Measurements from ENCODE around the gene ZSWIM1.

The ZSWIM1 gene

GRCh38 chr20:45861221-45862075, 19.6 kb upstream of the ZSWIM1 start:
- intact Hi-C loops (cut with DNase I; ENCODE audit: low total_unique reads) = no loop called here
- TF ChIP-seq CTCF (IDR thresholded peaks at IDR 0.05) = no peak
- Histone ChIP-seq H3K27ac (no peak overlapping the region), H3K4me1 (peaks cover 0 to 17% (median 11%) of the 10 kb centered on the region in 4 donors), H3K36me3 (no peaks in the 10 kb centered on the region), H3K27me3 (no peaks in the 10 kb centered on the region), H3K4me3 (no peak overlapping the region), H3K9me3 (no peaks in the 10 kb centered on the region)
- no peak for DNase-seq

- intact Hi-C loops (cut with DNase I; ENCODE audit: low total_unique reads) = no loop called here
- no peak for TF ChIP-seq CTCF (IDR thresholded peaks at IDR 0.05)
- Histone ChIP-seq H3K27me3 (no peaks in the 10 kb centered on the region), H3K9me3 (no peaks in the 10 kb centered on the region), H3K4me1 (peaks cover 0 to 2% (median under 1%) of the 10 kb centered on the region in 4 donors), H3K27ac (no peak overlapping the region), H3K4me3 (no peak overlapping the region), H3K36me3 (no peaks in the 10 kb centered on the region)
- no peak for DNase-seq
Observed at GRCh38 chr20:45863543-45864470, 17.2 kb upstream of the ZSWIM1 start.

GRCh38 chr20:45866454-45866853, 14.6 kb upstream of the ZSWIM1 start:
- no peaks in the 10 kb centered on the region for H3K36me3 ChIP-seq
- no peaks in the 10 kb centered on the region for H3K4me1 ChIP-seq
- no peak for DNase-seq
- no peak overlapping the region for H3K4me3 ChIP-seq
- intact Hi-C loops (cut with DNase I; ENCODE audit: low total_unique reads) = no loop called here
- no peaks in the 10 kb centered on the region for H3K9me3 ChIP-seq
- H3K27me3 ChIP-seq = no peaks in the 10 kb centered on the region
- no peak for TF ChIP-seq CTCF (IDR thresholded peaks at IDR 0.05)
- H3K27ac ChIP-seq = no peak overlapping the region

- DNase-seq = no peak
- Histone ChIP-seq H3K27me3 (no peaks in the 10 kb centered on the region), H3K4me3 (no peak overlapping the region), H3K27ac (no peak overlapping the region), H3K9me3 (no peaks in the 10 kb centered on the region), H3K36me3 (no peaks in the 10 kb centered on the region), H3K4me1 (no peaks in the 10 kb centered on the region)
- no peak for TF ChIP-seq CTCF (IDR thresholded peaks at IDR 0.05)
- intact Hi-C loops (cut with DNase I; ENCODE audit: low total_unique reads) = no loop called here
Observed at GRCh38 chr20:45867136-45867818, 13.8 kb upstream of the ZSWIM1 start.

GRCh38 chr20:45867819-45868176, 13.2 kb upstream of the ZSWIM1 start:
- no peak for DNase-seq

More at GRCh38 chr20:45867819-45868176, 13.2 kb upstream of the ZSWIM1 start:
- Histone ChIP-seq H3K27ac (no peak overlapping the region), H3K4me1 (no peaks in the 10 kb centered on the region), H3K9me3 (no peaks in the 10 kb centered on the region), H3K27me3 (no peaks in the 10 kb centered on the region), H3K4me3 (no peak overlapping the region), H3K36me3 (peaks cover 0 to 3% (median 0%) of the 10 kb centered on the region in 3 donors)
- TF ChIP-seq CTCF (IDR thresholded peaks at IDR 0.05) = no peak
- intact Hi-C loops (cut with DNase I; ENCODE audit: low total_unique reads) = no loop called here
